Lower leg skin (tissue), 3 donors: ENCODE results near the gene HLA-B.

Experiments used
- CTCF ChIP-seq, 3 donors: fragments of 450-650 bp; IDR thresholded peaks; one replicate each; pipeline ENCODE4 v1.5.1; 2016; ENCODE audit warnings: antibody characterized with exemption in 3 of 3, mild to moderate bottlenecking in 3 of 3, moderate library complexity in 2 of 3
- POLR2A ChIP-seq, 2 donors: fragments of 450-650 bp; IDR thresholded peaks; one replicate each; pipeline ENCODE4 v1.6.1; 2016 to 2017; ENCODE audit warnings: antibody characterized with exemption in 2 of 2, mild to moderate bottlenecking in 1 of 2, moderate library complexity in 1 of 2

- TF ChIP-seq POLR2A (IDR thresholded peaks at IDR 0.05), result no peak
- no peak for TF ChIP-seq CTCF (IDR thresholded peaks at IDR 0.05)
Measured at GRCh38 chr6:31395832-31396231, 38.9 kb upstream of the HLA-B start.
